H1 (cell line): Measurements from ENCODE around the gene SCIMP.

Experiments
- JUND ChIP-seq: IDR thresholded peaks from 2 replicates; pipeline ENCODE4 v1.6.1; 2011; ENCODE audit warnings: mild to moderate bottlenecking, improper control_type of control experiment, low read length
- NRF1 ChIP-seq: IDR thresholded peaks from 2 replicates; pipeline ENCODE4 v1.6.1; 2011; ENCODE audit warnings: mild to moderate bottlenecking, low read depth, low read length, improper control_type of control experiment
- SP2 ChIP-seq: IDR thresholded peaks from 2 replicates; pipeline ENCODE4 v1.6.1; 2012; ENCODE audit warnings: mild to moderate bottlenecking, low read length, inconsistent platforms
- TF ChIP-seq, protein P1 (sequence below): IDR thresholded peaks from 2 replicates; pipeline ENCODE4 v1.6.1; 2011; ENCODE audit warnings: low read depth, mild to moderate bottlenecking, low read length; ENCODE audit not compliant: insufficient read depth

DNA sequence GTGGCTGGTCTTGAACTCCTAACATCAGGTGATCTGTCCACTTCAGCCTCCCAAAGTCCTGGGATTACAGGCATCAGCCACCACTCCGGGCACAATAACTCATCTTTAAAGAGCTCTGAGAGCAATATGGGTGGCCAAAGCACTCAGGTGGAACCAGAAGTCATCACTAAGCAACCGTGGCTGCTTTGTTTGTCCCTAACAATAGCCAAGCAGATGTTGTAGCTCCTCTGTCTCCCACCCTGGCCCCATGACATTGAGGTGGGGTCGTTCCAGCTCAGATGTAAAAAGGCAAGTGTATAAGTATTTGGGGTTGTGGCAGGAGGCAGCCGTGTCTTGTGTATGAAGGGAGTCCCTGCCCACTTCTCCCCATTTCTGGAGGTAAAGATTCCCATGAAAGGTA lies 3.7 kb upstream of the SCIMP start:
- TF ChIP-seq JUND (no peak), NRF1 (no peak), SP2 (no peak)
- TF ChIP-seq, protein P1, sequence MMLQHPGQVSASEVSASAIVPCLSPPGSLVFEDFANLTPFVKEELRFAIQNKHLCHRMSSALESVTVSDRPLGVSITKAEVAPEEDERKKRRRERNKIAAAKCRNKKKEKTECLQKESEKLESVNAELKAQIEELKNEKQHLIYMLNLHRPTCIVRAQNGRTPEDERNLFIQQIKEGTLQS, result no peak
